Osteoblast (primary cell): ENCODE data around the gene CCNJ. TPM values are rescaled to one million over a fixed set of nuclear protein-coding genes. Genes with fewer than 3 reads are reported as not detected.

Source experiments
- DNase-seq: peaks from one replicate; pipeline ENCODE4 v3.0.0; 2011; ENCODE audit warnings: low spot score, mixed read lengths; ENCODE audit not compliant: insufficient read length; ENCODE audit errors: missing footprints
- H2AFZ ChIP-seq: 2 replicates; pipeline ENCODE4 v1.6.0; 2011; ENCODE audit warnings: mild to moderate bottlenecking, low read length
- H3K27ac ChIP-seq: 2 replicates; pipeline ENCODE4 v1.5.1; 2011; ENCODE audit warnings: mild to moderate bottlenecking, low read depth, low read length, moderate library complexity
- H3K27me3 ChIP-seq: 2 replicates; pipeline ENCODE4 v1.6.0; 2012; ENCODE audit warnings: mild to moderate bottlenecking, control low read depth, inconsistent platforms, low read length, moderate library complexity; ENCODE audit not compliant: insufficient read depth
- H3K36me3 ChIP-seq: 2 replicates; pipeline ENCODE4 v1.5.1; 2011; ENCODE audit warnings: mild to moderate bottlenecking, low read length, control low read depth, moderate library complexity; ENCODE audit not compliant: insufficient read depth
- H3K4me1 ChIP-seq: 2 replicates; pipeline ENCODE4 v1.5.1; 2011; ENCODE audit warnings: mild to moderate bottlenecking, low read length, control low read depth, moderate library complexity; ENCODE audit not compliant: insufficient read depth
- H3K4me2 ChIP-seq: 2 replicates; pipeline ENCODE4 v1.6.0; 2011; ENCODE audit warnings: mild to moderate bottlenecking, low read length; ENCODE audit not compliant: insufficient read depth
- H3K4me3 ChIP-seq: fragments of 200-600 bp; sonication (generic); 3 replicates; pipeline ENCODE4 v1.5.1; 2012; ENCODE audit warnings: mild to moderate bottlenecking, low read length, inconsistent platforms; ENCODE audit not compliant: insufficient read depth
- H3K79me2 ChIP-seq: 2 replicates; pipeline ENCODE4 v1.6.0; 2012; ENCODE audit warnings: mild to moderate bottlenecking, low read length, control low read depth, inconsistent platforms; ENCODE audit not compliant: insufficient read depth
- H3K9me3 ChIP-seq: 2 replicates; pipeline ENCODE4 v1.5.1; 2011; ENCODE audit warnings: low read depth, low read length, control low read depth
- H4K20me1 ChIP-seq: 2 replicates; pipeline ENCODE4 v1.6.0; 2012; ENCODE audit warnings: mild to moderate bottlenecking, low read length, control low read depth; ENCODE audit not compliant: insufficient read depth
- total RNA-seq: library from RNA; depleted of rRNA; stranded (reverse); fragments of >200 nt; gene quantifications from 2 replicates; pipeline ENCODE4 v1.2.3, GENCODE V29; 2012
- TF ChIP-seq, protein P1 (sequence below): IDR thresholded peaks from 2 replicates; pipeline ENCODE4 v1.5.1; 2011; ENCODE audit warnings: mild to moderate bottlenecking, low read depth, low read length, moderate library complexity; ENCODE audit errors: extremely low read depth

The CCNJ gene
- total RNA-seq, 1 donor = 5.8 TPM

- Histone ChIP-seq H4K20me1 (no peaks in the 10 kb centered on the region), H3K27ac (no peak overlapping the region), H3K4me3 (no peak overlapping the region), H3K27me3 (no peaks in the 10 kb centered on the region), H2AFZ (no peak overlapping the region), H3K9me3 (no peaks in the 10 kb centered on the region), H3K4me1 (peaks cover 9% of the 10 kb centered on the region), H3K4me2 (no peak overlapping the region), H3K36me3 (no peaks in the 10 kb centered on the region), H3K79me2 (no peaks in the 10 kb centered on the region)
- DNase-seq = no peak
- TF ChIP-seq, protein P1, sequence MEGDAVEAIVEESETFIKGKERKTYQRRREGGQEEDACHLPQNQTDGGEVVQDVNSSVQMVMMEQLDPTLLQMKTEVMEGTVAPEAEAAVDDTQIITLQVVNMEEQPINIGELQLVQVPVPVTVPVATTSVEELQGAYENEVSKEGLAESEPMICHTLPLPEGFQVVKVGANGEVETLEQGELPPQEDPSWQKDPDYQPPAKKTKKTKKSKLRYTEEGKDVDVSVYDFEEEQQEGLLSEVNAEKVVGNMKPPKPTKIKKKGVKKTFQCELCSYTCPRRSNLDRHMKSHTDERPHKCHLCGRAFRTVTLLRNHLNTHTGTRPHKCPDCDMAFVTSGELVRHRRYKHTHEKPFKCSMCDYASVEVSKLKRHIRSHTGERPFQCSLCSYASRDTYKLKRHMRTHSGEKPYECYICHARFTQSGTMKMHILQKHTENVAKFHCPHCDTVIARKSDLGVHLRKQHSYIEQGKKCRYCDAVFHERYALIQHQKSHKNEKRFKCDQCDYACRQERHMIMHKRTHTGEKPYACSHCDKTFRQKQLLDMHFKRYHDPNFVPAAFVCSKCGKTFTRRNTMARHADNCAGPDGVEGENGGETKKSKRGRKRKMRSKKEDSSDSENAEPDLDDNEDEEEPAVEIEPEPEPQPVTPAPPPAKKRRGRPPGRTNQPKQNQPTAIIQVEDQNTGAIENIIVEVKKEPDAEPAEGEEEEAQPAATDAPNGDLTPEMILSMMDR = no peak
These were observed 31.4 kb downstream of the CCNJ start for GRCh38 chr10:96074776-96075175.

GRCh38 chr10:96075977-96076376, 32.6 kb downstream of the CCNJ start:
- TF ChIP-seq, protein P1 = no peak
- peaks cover 9% of the 10 kb centered on the region for H3K4me1 ChIP-seq
- no peak for DNase-seq

GRCh38 chr10:96077156-96077555, 33.8 kb downstream of the CCNJ start:
- Histone ChIP-seq H3K27ac (no peak overlapping the region), H2AFZ (no peak overlapping the region)

More at GRCh38 chr10:96075977-96076376, 32.6 kb downstream of the CCNJ start:
- Histone ChIP-seq H3K79me2 (no peaks in the 10 kb centered on the region), H3K4me2 (no peak overlapping the region), H2AFZ (no peak overlapping the region), H3K27me3 (no peaks in the 10 kb centered on the region), H4K20me1 (no peaks in the 10 kb centered on the region), H3K4me3 (no peak overlapping the region), H3K36me3 (no peaks in the 10 kb centered on the region), H3K27ac (no peak overlapping the region), H3K9me3 (no peaks in the 10 kb centered on the region)

DNA sequence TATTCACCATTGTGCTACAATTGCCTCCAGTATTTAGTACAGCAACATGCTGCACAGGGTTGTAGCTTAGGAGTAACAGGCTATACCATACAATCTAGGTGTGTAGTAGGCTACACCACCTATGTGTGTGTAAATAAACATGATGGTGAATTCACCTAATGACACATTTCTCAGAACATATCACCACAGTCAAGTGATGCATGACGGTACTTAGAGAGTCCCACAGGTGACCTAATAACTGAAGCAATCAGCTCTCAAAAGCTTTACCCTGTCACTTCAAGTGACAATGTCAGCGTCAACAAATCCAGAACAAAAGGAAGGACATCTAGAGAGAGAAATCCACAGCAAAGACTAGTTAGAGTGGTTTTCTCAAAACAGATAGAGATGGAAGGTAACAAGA, 38.8 kb downstream of the CCNJ start:
- Histone ChIP-seq H3K36me3 (no peaks in the 10 kb centered on the region), H2AFZ (no peak overlapping the region), H3K4me3 (no peak overlapping the region), H3K4me2 (no peak overlapping the region), H4K20me1 (no peaks in the 10 kb centered on the region), H3K4me1 (no peaks in the 10 kb centered on the region), H3K79me2 (no peaks in the 10 kb centered on the region), H3K27ac (no peak overlapping the region), H3K27me3 (no peaks in the 10 kb centered on the region), H3K9me3 (no peaks in the 10 kb centered on the region)
- DNase-seq = no peak
- TF ChIP-seq, protein P1 = no peak

More at GRCh38 chr10:96077156-96077555, 33.8 kb downstream of the CCNJ start:
- DNase-seq = peak; percentile 13
- Histone ChIP-seq H3K36me3 (no peaks in the 10 kb centered on the region), H3K4me1 (peaks cover 9% of the 10 kb centered on the region), H4K20me1 (no peaks in the 10 kb centered on the region), H3K9me3 (no peaks in the 10 kb centered on the region), H3K4me3 (no peak overlapping the region), H3K27me3 (no peaks in the 10 kb centered on the region), H3K4me2 (no peak overlapping the region), H3K79me2 (no peaks in the 10 kb centered on the region)
- TF ChIP-seq, protein P1 = no peak
